Glomerular visceral epithelial cell (primary cell): ENCODE results near the gene MPP2.
"Not testable (repeated sequence)": the region's sequence is repeated elsewhere in the genome, so short reads cannot be mapped to it uniquely, and the experiment has no call there.

Source experiments
- DNase-seq: peaks from one replicate; pipeline ENCODE4 v3.0.0-alpha.2; 2016; ENCODE audit errors: extremely low spot score

MPP2 gene

DNA sequence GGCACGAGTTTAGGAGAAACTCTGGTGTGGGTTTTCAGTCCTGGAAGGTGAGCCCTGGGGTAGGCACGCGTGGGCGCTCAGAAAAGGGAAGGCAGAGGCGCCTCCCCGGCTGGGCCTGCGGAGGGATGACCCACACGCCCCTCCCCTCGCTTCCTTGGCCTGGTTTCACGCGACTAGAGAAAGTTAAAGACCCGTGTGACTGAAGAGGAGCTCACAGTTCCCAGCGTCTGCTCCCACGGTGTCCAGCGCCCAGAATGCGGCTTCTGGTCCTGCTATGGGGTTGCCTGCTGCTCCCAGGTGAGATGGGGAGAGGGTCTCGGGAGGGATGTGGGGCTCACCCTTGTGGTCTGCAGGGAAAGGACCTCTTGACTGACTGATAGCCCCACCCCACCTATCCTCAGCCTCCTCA, 60.4 kb downstream of the MPP2 start, which contains the start of gene CD300LG:
TSS of gene CD300LG (plus strand) at position 214 of the 409 bp plus-strand sequence. CDS start at position 255, 41 bp downstream.
- no peak for DNase-seq

GRCh38 chr17:43846221-43846712, 61.1 kb downstream of the MPP2 start:
- DNase-seq: peak; percentile 81

DNA sequence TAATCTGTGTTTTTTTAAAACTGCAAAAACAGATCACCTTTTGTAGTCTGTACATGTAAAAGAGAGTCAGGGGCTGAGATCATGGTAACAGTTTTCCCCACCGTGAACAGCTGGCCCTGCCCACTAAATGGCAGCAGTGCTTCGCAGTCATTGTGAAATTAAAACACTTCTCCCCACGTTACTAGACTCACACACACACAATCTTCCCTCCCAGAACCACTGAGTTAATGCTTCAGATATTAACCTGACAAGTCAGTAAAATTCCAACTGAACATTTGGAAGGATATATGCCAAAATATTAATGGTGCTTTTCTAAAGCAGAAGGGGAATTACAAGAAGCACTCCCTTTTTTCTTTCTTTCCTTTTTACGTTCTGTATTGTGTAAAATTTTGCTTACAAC, 61.6 kb downstream of the MPP2 start:
- DNase-seq: no peak

DNA sequence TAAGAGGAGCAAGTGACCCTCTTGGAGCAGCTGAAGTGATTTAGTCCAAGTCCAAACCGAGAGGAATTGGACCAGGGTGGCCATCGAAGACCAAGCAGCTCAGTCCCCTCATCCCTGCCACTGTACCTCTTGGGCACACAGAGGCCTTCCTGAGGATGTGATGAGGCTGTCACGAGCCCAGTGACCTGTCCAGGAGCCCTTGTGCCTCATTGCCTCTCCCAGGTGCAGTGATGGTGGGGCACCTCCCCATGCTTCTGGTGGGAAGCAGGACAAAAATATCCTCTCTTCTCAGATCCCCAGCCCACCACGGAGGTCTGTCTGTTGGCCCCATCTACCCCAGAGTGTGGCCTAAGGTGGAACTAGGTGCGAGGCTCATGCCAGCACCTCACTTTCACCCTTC, 63.1 kb downstream of the MPP2 start:
- no peak for DNase-seq

GRCh38 chr17:43842975-43843325, 64.4 kb downstream of the MPP2 start:
- no peak for DNase-seq

DNA sequence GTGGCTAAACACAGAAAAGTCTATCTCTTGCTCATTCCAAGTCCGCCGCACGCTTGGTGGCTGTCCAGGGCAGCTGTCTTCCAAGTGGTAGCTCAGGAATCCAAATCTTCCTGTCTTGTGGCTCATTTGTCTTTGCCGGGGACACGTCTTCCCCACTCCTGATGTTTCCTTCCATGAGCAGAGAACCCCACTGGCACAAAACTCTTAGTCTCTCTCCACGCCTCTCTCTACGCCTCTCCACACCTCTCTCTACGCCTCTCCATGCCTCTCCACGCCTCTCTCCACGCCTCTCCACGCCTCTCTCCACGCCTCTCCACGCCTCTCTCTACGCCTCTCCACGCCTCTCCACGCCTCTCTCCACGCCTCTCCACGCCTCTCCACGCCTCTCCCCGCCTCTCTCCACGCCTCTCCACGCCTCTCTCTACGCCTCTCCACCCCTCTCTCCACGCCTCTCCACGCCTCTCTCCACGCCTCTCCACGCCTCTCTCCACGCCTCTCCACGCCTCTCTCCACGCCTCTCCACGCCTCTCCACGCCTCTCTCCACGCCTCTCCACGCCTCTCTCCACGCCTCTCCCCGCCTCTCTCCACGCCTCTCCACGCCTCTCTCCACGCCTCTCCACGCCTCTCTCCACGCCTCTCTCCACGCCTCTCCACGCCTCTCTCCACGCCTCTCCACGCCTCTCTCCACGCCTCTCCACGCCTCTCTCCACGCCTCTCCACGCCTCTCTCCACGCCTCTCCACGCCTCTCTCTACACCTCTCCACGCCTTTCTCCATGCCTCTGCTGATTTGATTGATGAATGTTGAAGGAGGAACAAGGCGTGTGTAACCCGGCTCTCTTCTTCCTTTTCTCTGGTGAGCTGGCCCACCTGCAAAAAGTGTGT, 65.0 kb downstream of the MPP2 start:
- DNase-seq: not testable (repeated sequence)

DNA sequence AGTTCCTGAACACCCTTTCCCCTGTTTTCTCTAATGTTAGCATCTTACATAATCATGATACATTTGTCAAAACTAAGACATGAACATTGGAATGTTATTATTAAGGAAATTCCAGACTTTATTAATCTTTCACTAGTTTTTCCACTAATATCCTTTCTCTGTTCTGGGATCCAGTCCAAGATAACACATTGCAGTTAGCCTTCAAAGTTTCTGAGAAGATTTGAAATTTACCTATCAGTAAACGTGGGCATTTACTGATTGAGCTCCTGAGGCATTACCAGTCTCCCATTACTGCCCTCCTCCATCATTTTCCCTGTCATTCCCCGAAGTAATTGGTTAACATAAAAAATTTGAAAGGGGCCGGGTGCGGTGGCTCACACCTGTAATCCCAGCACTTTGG, 66.1 kb downstream of the MPP2 start:
- DNase-seq: no peak

DNA sequence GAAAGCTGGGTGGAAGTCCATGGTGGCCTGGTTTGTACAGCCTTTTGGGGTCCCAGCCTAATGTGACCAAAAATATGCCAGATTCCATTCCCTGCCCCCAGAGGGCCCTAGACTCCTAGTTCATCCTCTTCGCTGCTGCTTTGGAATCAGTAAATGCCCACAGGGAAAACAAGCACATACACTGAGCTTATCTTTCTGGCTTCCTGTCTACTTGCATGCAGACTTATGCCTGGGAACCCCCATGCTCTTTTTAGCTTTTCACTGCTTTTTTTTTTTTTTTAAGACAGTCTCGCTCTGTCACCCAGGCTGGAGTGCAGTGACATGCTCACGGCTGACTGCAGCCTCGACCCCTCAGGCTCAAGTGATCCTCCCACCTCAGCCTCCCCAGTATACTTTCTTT, 66.5 kb downstream of the MPP2 start:
- DNase-seq: no peak

- DNase-seq: peak; percentile 27
Measured at GRCh38 chr17:43839670-43840108, 67.6 kb downstream of the MPP2 start.

GRCh38 chr17:43834106-43834505, 73.2 kb downstream of the MPP2 start:
- DNase-seq: no peak

DNA sequence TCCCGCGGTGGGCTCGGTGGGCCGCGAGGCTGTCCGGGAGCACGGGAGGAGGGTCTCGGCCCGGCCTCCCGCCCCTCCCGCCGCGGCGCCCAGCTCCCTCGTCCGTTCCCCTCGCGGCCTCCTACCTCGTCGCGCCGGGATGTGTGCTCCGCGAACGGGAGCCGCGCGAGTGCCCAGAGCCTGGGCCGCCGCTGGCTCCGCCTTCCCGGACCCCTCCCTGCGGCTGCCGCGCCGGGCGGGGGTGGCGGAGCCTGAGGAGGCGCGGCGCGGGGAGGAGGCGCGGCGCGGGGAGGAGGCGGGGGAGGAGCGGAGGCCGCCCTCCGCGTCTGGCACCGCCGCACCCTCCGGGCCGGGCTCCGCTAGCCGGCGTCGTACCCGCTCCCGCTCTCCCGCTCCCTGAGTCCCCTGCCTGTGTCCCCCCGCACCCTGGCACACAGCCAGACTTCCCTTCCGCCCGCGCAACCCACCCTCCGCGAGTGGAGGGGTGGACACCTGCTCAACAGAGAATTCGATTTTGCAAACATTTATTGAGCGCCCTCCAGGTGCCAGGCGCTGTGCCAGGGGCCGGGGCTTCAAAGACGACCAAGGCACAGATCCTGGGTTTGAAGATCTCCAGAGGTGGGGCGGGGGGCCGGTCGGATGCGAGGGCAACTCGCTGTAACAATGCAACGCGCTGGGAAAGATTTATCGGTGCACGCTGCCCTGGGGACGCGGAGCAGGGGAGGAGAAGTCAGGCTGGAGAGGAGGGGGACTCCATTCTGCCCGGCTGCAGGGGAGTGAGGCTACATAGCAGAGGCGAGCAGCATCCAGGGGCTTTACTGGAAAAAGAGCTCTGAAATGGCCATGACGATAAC, 74.1 kb downstream of the MPP2 start, which contains the start of gene MPP3:
TSS of gene MPP3 (minus strand) at position 171 of the 854 bp plus-strand sequence. CDS start 1,240 bp downstream, outside the sequence.
- peak; percentile 78 for DNase-seq

DNA sequence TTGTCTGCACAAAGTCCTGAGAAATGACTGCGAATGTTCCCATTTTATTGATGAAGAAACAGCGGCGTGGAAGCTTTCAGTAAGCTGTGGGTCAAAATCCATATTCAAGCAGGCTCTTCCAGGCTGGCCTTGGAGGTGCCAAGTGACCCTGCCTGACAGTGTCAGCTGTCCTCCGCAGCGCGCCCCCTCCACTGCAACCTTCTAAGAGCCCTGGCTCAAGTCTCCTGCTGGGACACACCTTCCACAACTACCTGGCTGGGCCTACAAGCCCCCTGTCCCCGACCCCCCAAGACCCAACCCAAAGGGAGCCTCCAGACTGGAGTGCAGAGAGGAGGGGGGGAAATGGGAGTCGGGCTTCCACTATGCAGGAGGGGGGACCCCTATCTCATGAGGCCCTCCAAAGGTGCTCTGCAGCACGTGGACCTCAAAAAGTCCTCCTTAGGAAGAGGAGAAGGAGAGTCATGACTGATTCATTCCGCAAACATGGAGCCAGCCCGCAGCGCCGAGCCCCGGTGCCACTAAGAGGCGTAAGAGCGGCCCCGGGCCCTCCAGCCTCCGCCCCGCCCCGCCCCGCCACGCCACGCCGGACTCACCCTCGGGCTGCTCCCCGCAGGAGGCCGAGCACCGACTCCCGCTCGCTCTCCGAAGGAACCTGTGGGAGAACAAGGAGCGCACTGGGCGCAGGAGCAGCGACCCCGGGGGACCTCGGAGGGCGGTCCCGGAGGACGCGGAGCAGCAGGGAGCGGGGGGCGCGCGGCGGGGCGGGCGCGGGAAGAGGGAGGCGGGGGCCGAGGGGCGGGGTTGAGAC, 75.0 kb downstream of the MPP2 start:
- peak; percentile 71 for DNase-seq

GRCh38 chr17:43831633-43832032, 75.7 kb downstream of the MPP2 start:
- DNase-seq: no peak

GRCh38 chr17:43830510-43831140, 76.7 kb downstream of the MPP2 start:
- DNase-seq: no peak

- DNase-seq: no peak
Measured at GRCh38 chr17:43829738-43830137, 77.6 kb downstream of the MPP2 start.

GRCh38 chr17:43827596-43827995, 79.7 kb downstream of the MPP2 start:
- no peak for DNase-seq

DNA sequence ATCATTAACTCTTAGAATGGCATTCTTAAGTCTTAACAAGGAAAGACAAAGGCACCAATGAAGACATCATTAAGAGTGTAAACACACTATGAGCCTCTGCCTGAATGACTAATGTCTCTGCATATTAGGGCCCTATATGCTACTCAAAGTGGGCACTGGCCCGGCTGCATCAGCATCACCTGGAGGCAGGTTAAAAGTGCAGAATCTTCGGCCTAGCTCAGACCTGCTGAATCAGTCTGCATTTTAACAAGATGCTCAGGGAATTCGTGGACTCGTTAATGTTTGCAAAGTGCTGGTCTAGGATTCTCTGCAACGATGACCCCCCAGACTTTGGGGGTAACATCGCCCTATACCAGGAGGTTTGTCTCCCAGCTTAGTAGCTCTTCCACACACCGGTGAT, 81.1 kb downstream of the MPP2 start:
- DNase-seq: no peak

GRCh38 chr17:43825567-43825966, 81.8 kb downstream of the MPP2 start:
- no peak for DNase-seq
